DOHH2 (cell line): ENCODE data around the gene RAB3GAP1.

Experiments
- CTCF ChIP-seq: fragments of 200-600 bp; sonication (generic); IDR thresholded peaks from one replicate; pipeline ENCODE4 v1.5.1; 2014; ENCODE audit warnings: antibody characterized with exemption, mild to moderate bottlenecking, low read depth, low read length; ENCODE audit not compliant: poor library complexity, severe bottlenecking
- EZH2phosphoT487 ChIP-seq: fragments of 200-600 bp; sonication (generic); IDR thresholded peaks from 2 replicates; pipeline ENCODE4 v1.6.1; 2017; ENCODE audit warnings: borderline replicate concordance, mild to moderate bottlenecking, antibody characterized with exemption, low read length, moderate library complexity, mixed read lengths

- TF ChIP-seq CTCF (no peak), EZH2phosphoT487 (no peak)
Observed at GRCh38 chr2:135159191-135159590, 107.1 kb downstream of the RAB3GAP1 start.
